ENCODE measurements around the gene SPATC1L.

SPATC1L gene

GRCh38 chr21:46208761-46209721 lies 24.8 kb upstream of the SPATC1L start:
- no peak for DNase-seq (ENCODE audit: low read depth)
- no peak for TF ChIP-seq CTCF (IDR thresholded peaks at IDR 0.05; ENCODE audit: control insufficient read depth, extremely low read depth, insufficient read depth)

DNA sequence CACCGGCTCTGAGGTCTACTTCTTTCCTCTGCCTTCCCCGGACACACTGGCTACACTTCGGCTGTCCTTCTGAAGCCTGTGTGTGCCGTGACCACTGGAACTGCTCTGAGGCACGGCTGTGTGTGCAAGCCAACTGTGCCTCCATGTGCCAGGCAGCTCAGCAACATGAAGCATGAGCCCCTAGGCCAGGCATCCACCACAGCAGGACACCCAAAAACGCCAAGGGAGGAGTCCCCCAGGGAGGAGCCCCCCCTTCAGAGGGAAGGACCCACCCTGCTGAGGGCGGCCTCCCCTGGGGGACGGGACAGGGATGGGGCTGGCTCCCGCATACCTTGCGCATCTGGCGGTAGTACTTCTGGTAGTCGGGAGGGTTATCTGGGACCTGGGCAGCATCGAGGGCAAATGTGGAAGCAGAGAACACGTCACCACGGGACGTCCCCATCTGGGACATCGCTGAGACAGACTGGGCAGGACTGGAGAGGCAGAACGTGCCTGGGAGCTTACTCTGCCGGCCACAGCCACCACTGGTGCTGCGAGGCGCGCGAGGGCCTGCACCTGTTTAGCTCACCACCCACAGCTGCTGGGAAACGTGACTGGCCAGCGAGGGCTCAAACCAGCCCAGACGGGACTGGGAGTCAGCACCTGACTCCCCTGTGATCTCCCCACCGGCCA lies 23.8 kb upstream of the SPATC1L start:
- DNase-seq (ENCODE audit: low read depth), result no peak
- TF ChIP-seq CTCF (IDR thresholded peaks at IDR 0.05; ENCODE audit: control insufficient read depth, extremely low read depth, insufficient read depth), result no peak
- H3K4me3 ChIP-seq (ENCODE audit: low read depth, low read length), result no peak overlapping the region

More at GRCh38 chr21:46208761-46209721, 24.8 kb upstream of the SPATC1L start:
- no peak overlapping the region for H3K4me3 ChIP-seq (ENCODE audit: low read depth, low read length)

DNA sequence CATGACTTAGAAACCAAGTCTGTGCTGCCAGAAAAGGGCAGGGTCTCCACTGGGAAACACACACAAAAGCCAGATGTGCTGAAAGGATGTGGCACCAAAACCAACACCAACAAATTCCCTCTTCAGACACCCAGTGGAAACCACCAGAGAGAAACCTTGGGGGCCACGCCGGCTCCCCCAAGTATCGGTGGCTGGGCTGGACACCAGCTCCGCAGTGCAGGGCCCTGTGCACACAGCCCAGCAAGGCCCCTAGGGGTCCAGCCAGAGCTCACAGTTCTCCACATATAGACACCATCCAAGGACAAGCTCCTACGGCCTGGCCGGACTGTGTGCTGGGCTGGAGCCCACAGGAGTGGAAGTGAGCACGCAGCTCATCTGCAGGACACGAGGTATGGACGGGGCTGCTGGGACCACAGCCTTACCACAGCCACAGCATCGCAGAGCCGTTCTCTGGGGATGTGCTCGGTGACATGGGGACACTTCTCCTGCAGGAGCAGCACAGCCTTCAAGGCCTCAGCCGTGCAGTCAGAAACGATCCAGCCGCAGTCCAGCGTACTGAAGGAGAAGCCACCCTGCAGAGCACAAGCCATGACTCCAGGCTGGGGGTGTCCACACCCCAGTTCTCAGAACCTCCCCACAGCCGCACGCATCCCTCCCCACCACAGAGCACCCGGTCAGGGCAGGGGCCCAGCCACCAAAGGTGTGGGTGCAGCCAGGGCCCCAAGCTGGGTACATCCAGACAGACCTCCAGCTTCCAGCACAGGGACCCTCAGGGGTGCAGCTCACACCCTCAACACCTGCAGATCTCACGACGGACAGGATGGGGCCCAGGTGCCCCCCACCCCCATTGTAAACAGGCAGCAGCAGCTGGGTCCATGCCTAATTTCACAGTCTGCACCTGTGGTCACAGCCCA lies 23.0 kb upstream of the SPATC1L start:
- no peak for DNase-seq (ENCODE audit: low read depth)
- H3K4me3 ChIP-seq (ENCODE audit: low read depth, low read length), result no peak overlapping the region
- TF ChIP-seq CTCF (IDR thresholded peaks at IDR 0.05; ENCODE audit: control insufficient read depth, extremely low read depth, insufficient read depth), result no peak

- TF ChIP-seq CTCF (IDR thresholded peaks at IDR 0.05; ENCODE audit: control insufficient read depth, extremely low read depth, insufficient read depth), result no peak
- no peak overlapping the region for H3K4me3 ChIP-seq (ENCODE audit: low read depth, low read length)
- no peak for DNase-seq (ENCODE audit: low read depth)
Observed at GRCh38 chr21:46206163-46207005, 22.1 kb upstream of the SPATC1L start.

- no peak for TF ChIP-seq CTCF (IDR thresholded peaks at IDR 0.05; ENCODE audit: control insufficient read depth, extremely low read depth, insufficient read depth)
- DNase-seq (ENCODE audit: low read depth), result no peak
- no peak overlapping the region for H3K4me3 ChIP-seq (ENCODE audit: low read depth, low read length)
Observed at GRCh38 chr21:46205766-46206162, 21.5 kb upstream of the SPATC1L start.

DNA sequence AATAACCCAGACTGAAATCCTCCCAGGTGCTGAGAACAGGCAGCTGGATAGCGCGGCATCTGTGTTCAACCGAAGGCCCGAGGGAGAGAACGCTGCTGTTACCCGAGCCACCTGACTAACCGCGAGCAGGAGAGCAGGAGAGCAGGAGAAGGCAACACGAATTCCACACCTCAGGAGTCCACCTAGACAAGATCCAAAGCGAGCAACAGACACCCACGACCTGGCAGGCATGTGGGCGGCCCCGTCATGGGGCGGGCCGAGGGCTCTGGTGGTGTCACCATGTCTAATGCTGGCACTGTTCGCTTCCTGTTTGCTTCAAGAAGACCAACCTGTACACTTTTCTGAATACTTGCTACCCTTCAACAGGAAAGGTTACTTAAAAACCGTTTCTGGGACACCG lies 20.9 kb upstream of the SPATC1L start:
- no peak for DNase-seq (ENCODE audit: low read depth)
- no peak for TF ChIP-seq CTCF (IDR thresholded peaks at IDR 0.05; ENCODE audit: control insufficient read depth, extremely low read depth, insufficient read depth)
- no peak overlapping the region for H3K4me3 ChIP-seq (ENCODE audit: low read depth, low read length)
